Mesenteric fat pad (tissue), 1 donor: ENCODE measurements around the gene ULBP1. TPM values are rescaled to one million over a fixed set of nuclear protein-coding genes. Genes with fewer than 3 reads are reported as not detected.
A peak's percentile ranks its signal among the peaks of the same experiment; 100 is the strongest.
"Not testable (repeated sequence)": the region's sequence is repeated elsewhere in the genome, so short reads cannot be mapped to it uniquely, and the experiment has no call there.

Source experiments
- DNase-seq: peaks from one replicate; pipeline ENCODE4 v3.0.0-alpha.2; 2020; ENCODE audit warnings: low spot score
- long read RNA-seq: library from polyadenylated mRNA; unstranded; transcript quantifications from one replicate; pipeline ENCODE4 v2.0.0, GENCODE V29; 2020
- total RNA-seq: library from RNA; stranded (reverse); fragmentation: NEBNext Ultra II Directional; extraction: Animal tissue kit (Norgen Biotek cat#: 25700); gene quantifications from one replicate; pipeline ENCODE4 v1.2.1, GENCODE V29; 2021
- donor health status: DM: yes; HTN: yes; CAD: no.

ULBP1 gene
- 0.19 TPM for total RNA-seq
- long read RNA-seq: 0 reads

DNA sequence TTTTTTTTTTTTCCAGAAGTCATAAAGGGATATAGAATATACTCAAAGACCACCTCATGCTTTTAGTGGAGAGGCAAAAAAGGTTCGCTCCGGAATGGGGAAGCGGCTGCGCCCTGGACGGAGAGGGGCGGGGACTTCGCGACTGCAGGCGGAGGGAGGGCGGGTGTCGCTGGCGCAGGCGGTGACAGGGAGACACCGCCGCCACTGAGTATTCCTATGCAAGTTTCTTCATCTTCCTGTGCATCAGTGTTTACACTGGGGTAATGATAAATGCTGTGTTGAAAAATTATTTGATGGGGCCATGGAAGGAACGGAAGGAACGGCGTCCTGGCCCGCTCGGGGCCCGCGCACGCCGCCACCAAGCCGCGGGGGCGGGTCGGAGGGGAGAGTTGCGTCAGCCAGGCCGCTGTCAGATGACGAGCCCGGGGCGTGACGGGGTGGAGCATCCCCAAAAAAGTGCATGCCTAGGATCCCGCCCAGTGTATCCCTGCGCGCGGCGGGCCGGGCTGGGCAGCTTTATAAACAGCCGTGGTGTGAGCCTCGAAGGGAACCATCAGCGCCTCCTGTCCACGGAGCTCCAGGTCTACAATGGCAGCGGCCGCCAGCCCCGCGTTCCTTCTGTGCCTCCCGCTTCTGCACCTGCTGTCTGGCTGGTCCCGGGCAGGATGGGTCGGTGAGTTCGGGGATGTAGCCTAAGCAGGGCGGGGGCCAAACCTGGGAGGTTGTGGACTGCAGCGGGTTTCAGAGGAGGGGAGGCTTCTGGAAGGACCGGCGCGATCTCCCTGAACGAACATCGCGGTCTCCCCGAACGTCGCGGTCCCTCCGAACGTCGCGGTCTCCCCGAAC, at the start of gene ULBP1:
Gene ULBP1 (plus strand): TSS at position 482 of the 846 bp plus-strand sequence. CDS start 107 bp downstream, at position 589.
- peak; percentile 94 for DNase-seq

- peak; percentile 69 for DNase-seq
These were observed 47.5 kb upstream of the ULBP1 start for GRCh38 chr6:149915970-149916865.

GRCh38 chr6:149917679-149918078, 46.1 kb upstream of the ULBP1 start:
- peak; percentile 33 for DNase-seq

DNA sequence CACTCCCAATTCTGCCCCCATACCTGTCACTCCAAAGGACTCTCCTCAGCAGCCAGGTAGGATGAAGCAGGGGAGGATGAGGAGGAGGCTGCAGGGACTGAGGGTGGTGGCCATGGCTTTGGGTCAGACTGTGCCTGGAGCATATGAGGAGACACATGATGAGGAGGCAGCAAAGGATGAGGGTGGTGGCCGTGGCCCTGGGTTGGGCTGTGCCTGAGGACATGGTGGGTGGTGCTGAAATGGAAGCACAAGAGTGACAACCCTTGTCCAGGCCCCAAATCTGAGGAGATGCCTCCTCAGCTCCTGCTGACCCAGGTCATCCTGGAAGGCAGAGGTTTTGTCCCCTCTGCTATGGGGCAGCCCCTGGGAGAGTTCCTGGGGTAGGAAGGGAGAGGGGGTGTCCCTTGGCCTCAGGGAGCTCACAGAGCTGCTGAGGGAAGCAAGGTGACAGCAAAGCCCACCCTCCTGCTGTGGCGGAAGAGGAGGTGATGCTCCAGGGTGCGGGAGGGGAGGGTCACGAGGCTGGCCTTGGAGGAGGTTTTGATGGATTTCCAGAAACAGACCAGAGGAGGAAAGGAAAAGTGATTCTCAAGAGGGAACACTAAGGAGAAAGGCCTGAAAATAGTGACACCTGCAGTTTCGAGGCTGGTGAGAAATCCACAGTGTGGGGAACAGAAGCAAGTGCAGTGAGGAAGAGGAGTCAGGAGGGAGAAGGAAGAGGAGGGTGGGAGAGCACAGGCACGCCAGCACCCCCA, 45.4 kb upstream of the ULBP1 start:
- DNase-seq: peak; percentile 55

DNA sequence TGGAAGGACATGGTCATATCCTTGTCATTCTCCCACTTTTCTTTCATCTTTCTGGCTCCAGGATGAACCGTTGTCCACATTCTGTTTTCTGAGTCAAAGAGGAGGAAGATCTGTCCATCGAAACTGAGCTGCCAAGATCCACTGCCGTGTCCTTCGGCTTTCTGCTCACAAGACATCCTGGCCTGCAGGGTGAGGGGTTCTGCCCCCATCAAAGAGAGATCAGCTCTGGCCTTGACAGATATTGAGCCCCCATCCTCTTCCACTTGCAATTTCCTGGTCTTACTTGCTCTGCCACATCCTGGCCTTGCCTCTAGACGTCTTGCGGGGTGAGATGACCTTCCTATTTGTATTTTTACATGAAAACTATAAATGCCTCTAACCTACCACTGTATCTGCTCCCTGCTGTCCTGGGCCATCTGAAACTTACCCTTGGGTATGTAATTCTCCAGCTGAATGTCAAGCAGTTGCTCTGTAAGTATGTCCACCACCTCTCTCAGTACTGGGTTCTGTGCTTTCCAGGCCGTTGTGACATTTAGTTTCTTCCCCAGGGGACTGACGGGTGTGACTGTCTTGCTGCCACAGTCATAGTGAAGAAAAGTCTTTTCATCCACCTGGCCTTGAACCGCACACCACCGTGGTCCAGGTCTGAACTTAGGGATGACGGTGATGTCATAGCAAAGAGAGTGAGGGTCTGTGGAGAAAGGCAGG, 44.5 kb upstream of the ULBP1 start:
- DNase-seq: peak; percentile 78

DNA sequence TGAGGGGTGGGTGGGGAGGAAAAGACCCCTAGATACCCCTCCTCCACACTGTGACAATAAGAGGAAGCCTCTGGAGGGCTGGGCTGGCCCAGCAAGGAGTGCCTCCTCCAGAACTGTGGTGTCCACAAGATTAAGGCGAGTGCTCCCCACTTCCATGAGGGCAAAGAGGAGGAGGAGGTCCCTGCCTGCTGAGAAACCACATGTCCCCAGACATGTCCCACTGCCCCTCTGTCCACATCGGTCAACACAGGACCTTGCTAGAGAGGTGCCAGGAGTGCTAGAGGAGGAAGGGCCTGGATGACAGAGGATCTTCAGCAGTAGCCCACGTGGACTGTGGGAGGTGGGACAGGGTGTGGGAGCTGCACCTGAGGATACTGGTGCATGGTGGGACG, 43.9 kb upstream of the ULBP1 start:
- peak; percentile 68 for DNase-seq

DNA sequence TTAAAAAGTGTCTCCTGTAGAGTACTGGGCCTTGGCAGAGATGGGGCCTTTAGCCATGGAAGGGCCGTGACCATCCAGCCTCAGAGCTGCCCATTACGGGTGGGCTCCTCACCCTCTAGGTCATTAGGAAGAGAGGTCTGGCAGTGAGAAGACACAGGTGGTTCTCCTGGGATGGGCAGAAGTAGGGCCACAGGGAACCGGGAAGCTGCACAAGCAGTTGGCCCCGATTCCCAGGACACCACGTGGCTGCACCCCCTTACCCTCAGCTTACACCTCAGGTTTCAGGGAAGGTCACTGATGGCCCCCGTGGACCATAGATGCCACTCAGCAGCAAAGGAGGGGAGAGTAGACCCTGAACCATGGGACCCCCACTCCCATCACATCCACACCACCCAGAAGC, 42.4 kb upstream of the ULBP1 start:
- DNase-seq: peak; percentile 67

- DNase-seq: peak; percentile 57
These were observed 41.7 kb upstream of the ULBP1 start for GRCh38 chr6:149922091-149922490.

DNA sequence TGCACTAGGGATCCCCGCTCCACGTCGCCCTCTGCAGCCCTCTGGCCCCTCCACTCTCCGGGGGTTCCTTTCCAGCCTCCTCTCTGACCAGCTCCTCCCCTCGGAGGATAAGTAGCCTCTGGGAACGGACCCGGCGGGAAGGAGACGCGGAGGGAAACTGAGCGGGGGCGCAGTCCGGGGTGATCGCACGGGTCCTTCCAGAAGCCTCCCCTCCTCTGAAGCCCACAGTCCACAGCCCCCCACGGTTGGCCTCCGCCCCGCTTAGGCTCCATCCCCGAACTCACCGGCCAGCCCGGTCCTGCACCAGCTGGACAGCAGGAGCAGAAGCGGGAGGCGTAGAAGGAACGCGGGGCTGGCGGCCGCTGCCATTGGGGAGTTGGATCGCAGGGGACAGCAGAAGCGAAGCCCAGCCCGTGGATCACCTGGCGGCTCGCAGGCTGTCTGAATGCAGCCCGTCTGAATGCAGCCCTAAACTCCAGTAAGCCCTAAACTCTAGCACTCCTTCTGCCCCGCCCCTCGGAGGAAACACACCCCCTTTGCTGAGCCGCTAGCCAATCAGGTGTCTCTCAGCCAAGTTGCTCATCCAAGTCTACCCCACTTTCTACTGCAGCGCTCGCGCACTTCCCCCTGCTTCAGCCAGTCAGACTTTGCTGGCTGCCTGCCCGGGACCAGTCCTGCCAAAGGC, 41.0 kb upstream of the ULBP1 start, which contains the start of gene RAET1G:
Gene RAET1G (minus strand): TSS at position 480 of the 685 bp plus-strand sequence. CDS start 111 bp downstream, at position 369.
- DNase-seq: peak; percentile 96

- DNase-seq: peak; percentile 49
These were observed 40.3 kb upstream of the ULBP1 start for GRCh38 chr6:149923327-149923986.

GRCh38 chr6:149924206-149924932, 39.4 kb upstream of the ULBP1 start:
- peak; percentile 68 for DNase-seq

DNA sequence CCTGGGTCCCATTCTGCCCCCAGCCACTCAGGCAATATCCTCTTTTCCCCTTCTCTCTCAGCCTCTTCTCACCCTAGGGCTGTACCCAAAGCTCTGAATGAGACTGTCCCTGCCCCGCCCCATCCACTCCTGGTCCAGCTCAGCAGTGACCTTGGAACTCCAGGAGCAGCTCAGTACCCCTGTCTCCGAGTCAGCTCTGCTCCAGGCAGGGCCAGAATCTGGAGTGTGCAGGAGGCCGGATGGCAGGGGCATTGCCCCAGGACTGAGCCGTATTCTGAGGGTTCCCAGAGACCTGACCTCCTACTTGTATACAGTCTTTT, 38.9 kb upstream of the ULBP1 start:
- DNase-seq: peak; percentile 74

DNA sequence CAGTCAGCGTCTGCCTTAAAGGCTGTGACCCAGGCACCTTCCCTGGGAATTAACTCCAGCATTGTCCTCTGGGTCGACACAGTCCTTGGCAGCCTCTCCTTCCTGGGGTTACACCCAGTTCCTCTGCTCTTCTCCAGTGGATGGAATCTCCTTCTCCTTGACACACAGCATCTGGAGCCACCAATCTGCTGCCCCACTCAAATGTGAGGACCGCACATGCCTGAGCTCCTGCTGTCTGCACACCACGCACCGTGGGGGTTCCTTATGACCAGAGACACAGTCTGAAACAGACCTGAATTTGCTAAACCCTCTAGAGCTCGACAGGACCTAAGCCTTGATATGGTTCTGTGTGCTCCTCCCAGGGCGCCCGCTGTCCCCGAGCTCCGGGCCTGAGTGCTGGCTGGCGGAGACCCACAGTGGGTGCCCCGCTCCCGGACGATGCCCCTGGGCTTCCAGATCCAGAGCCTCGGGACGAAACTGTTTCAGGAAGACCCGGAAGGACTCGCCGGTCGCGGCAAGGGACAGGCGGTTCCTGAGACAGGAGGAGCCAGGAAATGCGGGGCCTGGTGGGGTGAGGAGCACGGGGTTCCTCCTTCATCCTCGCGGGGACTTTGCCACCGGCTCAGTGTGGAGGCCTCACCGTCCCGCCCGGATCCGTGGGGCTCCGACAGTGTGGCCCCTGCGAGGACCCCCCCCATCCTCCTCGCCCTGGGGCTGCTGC, 38.3 kb upstream of the ULBP1 start:
- DNase-seq: peak; percentile 88

DNA sequence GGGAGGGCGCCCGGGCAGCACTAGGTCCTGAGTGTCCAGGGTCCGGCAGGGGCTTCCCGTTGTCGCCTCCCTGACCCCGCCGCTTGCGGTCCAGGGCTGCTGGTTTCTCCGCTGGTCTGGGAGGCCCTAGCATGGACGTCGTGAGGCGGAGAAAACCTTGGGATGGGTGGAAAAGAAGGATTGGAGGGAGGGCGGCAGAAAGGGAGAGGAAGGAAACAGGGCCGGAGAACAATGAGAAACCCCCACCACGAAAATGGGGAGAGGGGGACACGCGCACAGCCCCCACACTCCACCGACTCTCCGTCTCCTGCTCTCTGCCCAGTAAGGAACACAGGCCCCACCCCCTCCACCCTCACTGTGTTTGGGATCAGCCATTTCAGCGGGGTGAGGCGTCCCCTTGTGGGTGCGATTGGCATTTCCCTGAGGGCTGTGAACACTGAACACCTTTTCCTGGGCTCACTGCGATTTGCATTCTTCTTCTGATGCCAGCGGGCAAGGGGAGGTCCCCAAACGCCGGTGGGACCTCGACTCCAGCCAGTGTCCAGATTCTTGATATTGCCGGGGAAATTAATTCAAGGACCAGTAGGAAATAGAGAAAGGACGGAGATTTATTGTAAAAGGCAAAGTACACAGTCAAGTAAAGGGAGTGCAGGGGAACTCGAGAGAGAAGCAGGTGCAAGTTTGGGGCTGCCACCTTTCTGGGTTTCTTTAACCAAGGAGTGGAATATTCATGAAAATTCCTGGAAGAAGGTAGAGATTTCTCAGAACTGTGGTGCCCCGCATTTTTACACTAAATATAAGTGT, 37.6 kb upstream of the ULBP1 start:
- DNase-seq: peak; percentile 93

DNA sequence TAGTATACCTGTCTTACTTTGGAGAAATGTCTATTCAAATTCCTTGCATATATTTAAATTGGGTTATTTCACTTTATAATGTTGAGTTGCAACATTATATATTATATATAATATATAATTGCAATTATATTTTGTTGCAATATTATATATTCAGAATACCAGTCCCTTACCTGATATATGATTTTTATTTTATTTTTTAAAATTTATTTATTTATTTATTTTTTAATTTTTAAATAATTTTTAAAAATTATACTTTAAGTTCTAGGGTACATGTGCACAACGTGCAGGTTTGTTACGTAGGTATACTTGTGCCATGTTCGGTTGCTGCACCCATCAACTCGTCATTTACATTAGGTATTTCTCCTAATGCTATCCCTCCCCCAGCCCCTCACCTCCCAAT, 36.7 kb upstream of the ULBP1 start:
- not testable (repeated sequence) for DNase-seq

- DNase-seq: peak; percentile 53
These were observed 34.3 kb upstream of the ULBP1 start for GRCh38 chr6:149929422-149929821.

DNA sequence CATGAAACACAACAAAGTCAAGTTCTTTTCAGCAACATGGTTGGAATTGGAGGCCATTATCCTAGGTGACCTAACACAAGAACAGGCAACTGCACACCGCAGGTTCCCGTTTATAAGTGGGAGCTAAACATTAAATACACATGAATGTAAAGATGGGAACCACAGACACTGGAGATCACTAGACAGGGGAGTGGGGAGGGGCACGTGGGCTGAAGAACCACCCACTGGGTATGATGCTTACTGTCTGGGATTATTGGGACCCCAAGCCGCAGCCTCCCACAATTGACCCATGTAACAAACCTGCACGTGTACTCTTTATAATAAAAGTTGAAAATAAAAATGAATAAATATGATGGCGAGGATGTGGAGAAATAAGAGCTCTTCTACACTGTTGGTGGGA, 32.2 kb upstream of the ULBP1 start:
- no peak for DNase-seq
